Adrenal gland (tissue), 12 donors: ENCODE data around the gene ANXA2R. TPM values are rescaled to one million over a fixed set of nuclear protein-coding genes. Genes with fewer than 3 reads are reported as not detected.

Experiments used
- DNase-seq, 7 donors: peaks; one replicate each; pipeline ENCODE4 v3.0.0-alpha.2; 2019 to 2020
- H3K27ac ChIP-seq, 5 donors: fragments of 200-600 bp; sonication (generic) in 4 of 5; 1 replicate in 3 of 5; 2 replicates in 2 of 5; pipeline versions ENCODE4 v1.5.1 to v1.8.0; 2016 to 2020; ENCODE audit warnings: mild to moderate bottlenecking in 1 of 5
- H3K27me3 ChIP-seq: fragments of 200-600 bp; 2 replicates; pipeline ENCODE4 v1.8.0; 2021
- H3K36me3 ChIP-seq, 2 donors: fragments of 200-600 bp; replicated peaks in 1 of 2; 1 replicate in 1 of 2; 2 replicates in 1 of 2; pipeline versions ENCODE4 v1.5.1 to v1.8.0; 2018 to 2022
- H3K4me1 ChIP-seq, 2 donors: fragments of 200-600 bp; replicated peaks in 1 of 2; 1 replicate in 1 of 2; 2 replicates in 1 of 2; pipeline versions ENCODE4 v1.5.1 to v1.8.0; 2018 to 2021
- H3K4me3 ChIP-seq, 4 donors: fragments of 200-600 bp; sonication (generic) in 3 of 4; one replicate each; pipeline ENCODE4 v1.5.1; 2016 to 2018
- H3K9me3 ChIP-seq, 3 donors: fragments of 200-600 bp; sonication (generic) in 1 of 3; replicated peaks in 1 of 3; 1 replicate in 2 of 3; 2 replicates in 1 of 3; pipeline versions ENCODE4 v1.5.1 to v1.8.0; 2016 to 2021
- POLR2A ChIP-seq, 2 donors: fragments of 450-650 bp; IDR thresholded peaks; one replicate each; pipeline ENCODE4 v1.6.1; 2017; ENCODE audit warnings: antibody characterized with exemption in 2 of 2, mild to moderate bottlenecking in 2 of 2, moderate library complexity in 1 of 2
- WGBS, 4 donors: extraction: QIAGEN DNeasy Blood & Tissue Kit in 2 of 4; methylation state at CpG; one replicate each; pipeline versions ENCODE4 v1.1.5 to v1.1.7; 2013 to 2017; 5-methylcytosine and 5-hydroxymethylcytosine counted together
- intact Hi-C, 2 donors: fragments of 100-400 bp; cut with DNase I; formaldehyde crosslinking; loops; one replicate each; pipeline versions ENCODE4 v1.14.1 to v1.15.0; 2022 to 2023
- polyA plus RNA-seq, 3 donors: library from polyadenylated mRNA; stranded (reverse); fragments of 200-250 nt in 2 of 3; fragments of 350-450 nt in 1 of 3; fragmentation: Illumina TruSeq in 1 of 3; extraction: RNeasy Lipid Tissue Mini Kit (QIAGEN cat#74804) in 1 of 3; gene quantifications; one replicate each; pipeline ENCODE4 v1.2.3, GENCODE V29; 2013 to 2014
- total RNA-seq, 9 donors: library from RNA; depleted of rRNA in 4 of 9; stranded (reverse); fragments of >200 nt in 4 of 9; fragments of 120-200 nt in 1 of 9; fragmentation: NEBNext Ultra II Directional in 1 of 9; extraction: Animal tissue kit (Norgen Biotek cat#: 25700) in 1 of 9; gene quantifications; one replicate each; pipeline versions ENCODE4 v1.1.0 to v1.2.4, GENCODE V29; 2013 to 2023
- TF ChIP-seq, protein P1 (sequence below), 6 experiments: fragments of 450-650 bp in 4 of 6; fragments of 200-600 bp in 2 of 6; sonication (generic) in 1 of 6; IDR thresholded peaks; 1 replicate in 5 of 6; 2 replicates in 1 of 6; pipeline versions ENCODE4 v1.5.1 to v1.8.0; 2016 to 2021; ENCODE audit warnings: antibody characterized with exemption in 6 of 6, mild to moderate bottlenecking in 2 of 6, moderate library complexity in 1 of 6
- donor health status: healthy with polysubstance abuse.
- donor health status: Bipolar disorder and iron deficiency.
- donor health status: DM: yes; HTN: yes; CAD: no.
- donor health status: DM: no; HTN: no; CAD: no.
- donor health status: DM: no; HTN: no; CAD: no.
- donor health status: DM: yes; HTN: yes; CAD: no.

ANXA2R gene
- total and polyA plus RNA-seq, 12 donors: 0.30 to 5.2 (median 2.8) TPM

DNA sequence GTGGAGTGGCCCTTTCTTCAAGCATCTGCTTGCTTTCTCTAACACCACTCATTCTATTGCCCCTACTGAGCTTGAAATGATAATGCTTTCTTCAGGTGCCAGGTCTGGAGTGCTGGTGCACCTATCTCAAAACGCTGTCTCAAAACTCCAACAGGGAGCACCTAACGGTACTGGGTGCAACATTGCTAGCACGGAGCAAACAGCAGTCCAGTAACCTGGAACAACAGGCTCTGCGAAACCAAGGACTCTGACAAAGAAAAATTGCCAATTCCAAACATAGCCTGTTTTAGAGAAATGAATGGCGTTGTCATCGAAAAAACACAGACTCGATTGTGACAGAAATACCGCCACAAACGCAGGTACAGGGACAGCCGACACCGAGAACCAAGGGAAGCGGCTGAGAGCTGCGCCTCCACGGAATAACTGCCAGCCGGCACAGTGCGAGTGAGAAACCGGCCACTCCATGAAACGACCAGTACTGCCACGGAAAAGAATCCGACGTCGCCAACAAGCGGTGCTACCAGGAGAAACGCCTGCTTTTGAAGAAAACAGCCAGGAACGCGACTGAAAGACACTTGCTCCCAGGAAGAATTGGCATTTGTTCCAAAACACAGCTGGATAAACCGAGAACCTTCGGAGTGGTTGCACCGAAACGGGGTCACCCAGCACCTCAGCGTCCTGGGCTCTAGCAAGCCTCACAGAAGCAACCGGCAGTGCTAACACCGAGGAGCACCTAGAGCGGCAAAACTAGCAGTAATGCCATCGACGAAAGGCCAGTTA, 3.1 kb downstream of the ANXA2R start:
- peak in 1 of 2 donors; percentile 17 for TF ChIP-seq POLR2A (IDR thresholded peaks at IDR 0.05)
- TF ChIP-seq, protein P1, sequence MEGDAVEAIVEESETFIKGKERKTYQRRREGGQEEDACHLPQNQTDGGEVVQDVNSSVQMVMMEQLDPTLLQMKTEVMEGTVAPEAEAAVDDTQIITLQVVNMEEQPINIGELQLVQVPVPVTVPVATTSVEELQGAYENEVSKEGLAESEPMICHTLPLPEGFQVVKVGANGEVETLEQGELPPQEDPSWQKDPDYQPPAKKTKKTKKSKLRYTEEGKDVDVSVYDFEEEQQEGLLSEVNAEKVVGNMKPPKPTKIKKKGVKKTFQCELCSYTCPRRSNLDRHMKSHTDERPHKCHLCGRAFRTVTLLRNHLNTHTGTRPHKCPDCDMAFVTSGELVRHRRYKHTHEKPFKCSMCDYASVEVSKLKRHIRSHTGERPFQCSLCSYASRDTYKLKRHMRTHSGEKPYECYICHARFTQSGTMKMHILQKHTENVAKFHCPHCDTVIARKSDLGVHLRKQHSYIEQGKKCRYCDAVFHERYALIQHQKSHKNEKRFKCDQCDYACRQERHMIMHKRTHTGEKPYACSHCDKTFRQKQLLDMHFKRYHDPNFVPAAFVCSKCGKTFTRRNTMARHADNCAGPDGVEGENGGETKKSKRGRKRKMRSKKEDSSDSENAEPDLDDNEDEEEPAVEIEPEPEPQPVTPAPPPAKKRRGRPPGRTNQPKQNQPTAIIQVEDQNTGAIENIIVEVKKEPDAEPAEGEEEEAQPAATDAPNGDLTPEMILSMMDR (IDR thresholded peaks at IDR 0.05): no peak
- WGBS, 4 donors: 48 to 71% (median 60%) methylated on average over 31 to 36 of the region's 36 CpGs
- H3K4me3 ChIP-seq: peak overlapping the region in 2 of 4 donors; percentile 18 to 68
- no peaks in the 10 kb centered on the region for H3K36me3 ChIP-seq
- DNase-seq: no peak
- H3K27ac ChIP-seq: peak overlapping the region in 4 of 5 donors; percentile 14 to 99 (median 61)
- H3K9me3 ChIP-seq: no peaks in the 10 kb centered on the region
- intact Hi-C loops: no loop called here
- no peaks in the 10 kb centered on the region for H3K4me1 ChIP-seq
- no peaks in the 10 kb centered on the region for H3K27me3 ChIP-seq

DNA sequence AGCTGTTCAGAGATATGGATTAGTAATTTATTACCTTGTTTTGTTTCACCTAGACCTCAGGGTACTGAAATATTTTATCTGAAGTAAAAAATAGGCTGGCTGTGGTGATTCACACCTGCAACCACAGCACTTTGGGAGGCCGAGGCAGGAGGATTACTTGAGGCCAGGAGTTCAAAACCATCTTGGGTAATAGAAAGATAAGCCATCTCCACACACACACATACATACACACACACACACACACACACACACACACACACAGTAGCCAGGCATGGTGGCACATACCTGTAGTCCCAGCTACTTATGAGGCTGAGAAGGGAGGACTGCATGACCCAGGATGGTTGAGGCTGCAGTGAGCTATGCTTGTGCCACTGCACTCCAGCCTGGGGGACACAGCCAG, 3.7 kb downstream of the ANXA2R start:
- Histone ChIP-seq H3K4me3 (no peak overlapping the region), H3K4me1 (no peaks in the 10 kb centered on the region), H3K27me3 (no peaks in the 10 kb centered on the region), H3K36me3 (no peaks in the 10 kb centered on the region), H3K27ac (no peak overlapping the region), H3K9me3 (no peaks in the 10 kb centered on the region)
- intact Hi-C loops: no loop called here
- DNase-seq: no peak
- 64 to 89% (median 84%) methylated on average over 1 of the region's 1 CpG for WGBS, 4 donors
- no peak for TF ChIP-seq POLR2A (IDR thresholded peaks at IDR 0.05)
- TF ChIP-seq, protein P1 (IDR thresholded peaks at IDR 0.05): no peak

DNA sequence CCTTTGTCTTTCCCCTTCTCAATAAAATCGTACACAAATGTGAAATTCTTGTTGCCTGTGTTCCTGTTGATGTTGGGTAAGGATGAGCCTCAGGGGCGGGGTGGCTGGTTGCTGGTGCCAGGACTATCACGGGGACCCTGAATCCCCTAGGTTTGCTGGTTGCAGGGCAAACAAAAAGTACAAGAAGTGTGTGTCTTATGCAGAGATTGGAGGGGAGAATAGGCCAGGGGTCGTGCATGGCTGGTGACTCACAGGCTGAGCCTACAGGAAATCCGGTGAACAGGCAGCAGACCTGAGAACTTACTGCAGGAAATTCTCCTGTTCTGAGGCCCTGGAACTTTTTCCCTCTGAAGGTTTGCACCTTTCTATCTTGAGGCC, 5.5 kb downstream of the ANXA2R start:
- Histone ChIP-seq H3K9me3 (no peaks in the 10 kb centered on the region), H3K4me1 (no peaks in the 10 kb centered on the region), H3K27ac (peak overlapping the region in 2 of 5 donors; percentile 41 to 61), H3K4me3 (no peak overlapping the region), H3K27me3 (no peaks in the 10 kb centered on the region), H3K36me3 (no peaks in the 10 kb centered on the region)
- intact Hi-C loops: no loop called here
- no peak for TF ChIP-seq POLR2A (IDR thresholded peaks at IDR 0.05)
- TF ChIP-seq, protein P1 (IDR thresholded peaks at IDR 0.05): no peak
- DNase-seq: no peak
- WGBS, 4 donors: 60 to 70% (median 67%) methylated on average over 5 of the region's 5 CpGs

DNA sequence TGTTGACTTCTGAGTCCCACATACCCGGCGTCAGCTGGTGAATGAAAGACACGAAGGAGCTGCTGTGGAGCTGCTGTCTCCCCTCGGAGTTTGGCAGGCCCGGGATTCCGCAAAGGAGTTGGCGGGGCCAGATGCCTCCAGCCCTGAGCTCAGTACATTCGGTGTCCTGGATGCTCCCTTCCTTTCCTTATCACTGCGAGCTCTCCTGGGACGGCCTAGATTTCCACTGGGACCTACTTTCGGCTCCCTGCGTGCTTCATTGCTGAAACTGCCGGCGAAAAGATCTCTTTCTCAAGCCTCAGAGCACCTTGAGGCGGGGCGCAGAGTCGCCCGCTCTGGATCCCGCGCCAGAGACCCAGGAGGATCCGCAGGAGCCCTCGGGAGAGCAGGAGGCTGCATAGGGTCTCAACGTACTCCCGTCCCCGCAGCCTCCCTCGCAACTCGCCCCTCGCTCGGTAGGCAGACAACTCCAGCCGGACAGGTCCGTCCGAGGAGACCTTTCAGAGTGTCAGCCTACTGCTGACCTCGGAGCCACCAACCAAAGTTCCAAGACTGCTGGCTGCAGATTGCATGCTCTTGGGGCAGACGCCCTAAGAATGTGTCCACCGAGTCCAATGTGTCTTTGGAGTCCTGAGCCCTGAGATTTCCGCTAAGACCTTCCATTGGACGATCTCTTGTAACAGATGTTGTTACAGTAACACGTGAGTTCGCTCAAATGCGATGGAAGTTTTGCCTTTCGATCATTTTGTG, 6.1 kb downstream of the ANXA2R start:
- Histone ChIP-seq H3K4me1 (no peaks in the 10 kb centered on the region), H3K36me3 (no peaks in the 10 kb centered on the region), H3K27me3 (no peaks in the 10 kb centered on the region), H3K4me3 (no peak overlapping the region), H3K27ac (peak overlapping the region in 2 of 5 donors; percentile 41 to 61), H3K9me3 (no peaks in the 10 kb centered on the region)
- TF ChIP-seq, protein P1 (IDR thresholded peaks at IDR 0.05): no peak
- TF ChIP-seq POLR2A (IDR thresholded peaks at IDR 0.05): no peak
- intact Hi-C loops: no loop called here
- WGBS, 4 donors: 50 to 70% (median 55%) methylated on average over 17 to 41 of the region's 41 CpGs
- no peak for DNase-seq
